T-cell (primary cell): ENCODE measurements around the gene MAP2K5. TPM values are rescaled to one million over a fixed set of nuclear protein-coding genes. Genes with fewer than 3 reads are reported as not detected.

Experiments used
- ATAC-seq, 4 experiments: fragments of 200-7000 bp in 3 of 4; fragments of 150-1000 bp in 1 of 4; cut with Tn5 transposase; replicated peaks in 1 of 4; 1 replicate in 3 of 4; 2 replicates in 1 of 4; pipeline ENCODE4 v1.10.0; 2021; ENCODE audit warnings: moderate library complexity in 3 of 4, mild to moderate bottlenecking in 2 of 4, moderate number of reproducible peaks in 1 of 4
- CTCF ChIA-PET, 2 donors: fragments of 300-600 bp; sonication (Branson Sonifier 250); formaldehyde crosslinking; loops; one replicate each; lab custom pipeline; 2022; ENCODE audit warnings: antibody characterized with exemption in 2 of 2; lab: Charles Lee
- POLR2A ChIA-PET, 2 donors: fragments of 300-600 bp; sonication (Branson Sonifier 250); formaldehyde crosslinking; loops; one replicate each; lab custom pipeline; 2022; ENCODE audit warnings: antibody characterized with exemption in 2 of 2; lab: Charles Lee
- DNase-seq, 35 experiments: peaks; one replicate each; pipeline versions ENCODE4 v3.0.0 to v3.0.0-alpha.2; 2013 to 2023
- H3K27ac ChIP-seq: one replicate; pipeline ENCODE4 v1.5.1; 2013; ENCODE audit warnings: low read length
- H3K27me3 ChIP-seq, 2 experiments: replicated peaks in 1 of 2; 1 replicate in 1 of 2; 2 replicates in 1 of 2; pipeline versions ENCODE4 v1.6.1 to v1.7.0; 2013; ENCODE audit warnings: low read length in 1 of 2, mixed read lengths in 1 of 2; ENCODE audit not compliant: control insufficient read depth in 2 of 2, insufficient read depth in 2 of 2; ENCODE audit errors: extremely low read depth in 1 of 2
- H3K36me3 ChIP-seq, 2 donors: 1 replicate in 1 of 2; 2 replicates in 1 of 2; pipeline versions ENCODE4 v1.6.1 to v1.7.0; 2013; ENCODE audit warnings: low read length in 1 of 2; ENCODE audit not compliant: control insufficient read depth in 2 of 2, insufficient read depth in 1 of 2; ENCODE audit errors: extremely low read depth in 1 of 2
- H3K4me1 ChIP-seq, 2 experiments: 1 replicate in 1 of 2; 2 replicates in 1 of 2; pipeline versions ENCODE4 v1.6.1 to v1.7.0; 2013; ENCODE audit warnings: low read length in 2 of 2, mixed read lengths in 1 of 2; ENCODE audit not compliant: insufficient read depth in 2 of 2, control insufficient read depth in 1 of 2; ENCODE audit errors: extremely low read depth in 1 of 2
- H3K4me3 ChIP-seq, 2 donors: 1 replicate in 1 of 2; 2 replicates in 1 of 2; pipeline versions ENCODE4 v1.5.1 to v1.7.0; 2013; ENCODE audit warnings: mild to moderate bottlenecking in 2 of 2, low read length in 1 of 2, moderate library complexity in 1 of 2; ENCODE audit not compliant: control insufficient read depth in 1 of 2; ENCODE audit errors: extremely low read depth in 1 of 2
- H3K9me3 ChIP-seq: 2 replicates; pipeline ENCODE4 v1.7.0; 2013
- H3K27ac Mint-ChIP-seq, 2 donors: one replicate each; pipeline ENCODE4 v1.8.0; 2020 to 2021; ENCODE audit warnings: mild to moderate bottlenecking in 2 of 2, mixed read lengths in 2 of 2
- H3K27me3 Mint-ChIP-seq, 2 donors: one replicate each; pipeline ENCODE4 v1.8.0; 2021 to 2022; ENCODE audit warnings: mixed read lengths in 2 of 2
- H3K36me3 Mint-ChIP-seq: one replicate; pipeline ENCODE4 v1.8.0; 2021; ENCODE audit warnings: mixed read lengths
- H3K4me1 Mint-ChIP-seq, 3 donors: one replicate each; pipeline ENCODE4 v1.8.0; 2020 to 2022; ENCODE audit warnings: mixed read lengths in 3 of 3, mild to moderate bottlenecking in 1 of 3
- H3K4me3 Mint-ChIP-seq, 3 donors: one replicate each; pipeline ENCODE4 v1.8.0; 2020 to 2022; ENCODE audit warnings: mild to moderate bottlenecking in 3 of 3, mixed read lengths in 3 of 3, moderate library complexity in 3 of 3
- H3K9me3 Mint-ChIP-seq, 3 donors: one replicate each; pipeline ENCODE4 v1.8.0; 2020 to 2022; ENCODE audit warnings: mixed read lengths in 3 of 3
- WGBS: methylation state at CpG from one replicate; pipeline ENCODE4 v1.1.5; 2013; ENCODE audit warnings: missing lambda C conversion rate; ENCODE audit not compliant: insufficient coverage; 5-methylcytosine and 5-hydroxymethylcytosine counted together
- total RNA-seq, 35 experiments: library from RNA in 6 of 35; stranded (reverse) in 6 of 35; fragments of 120-200 nt in 1 of 35; gene quantifications; one replicate each; pipeline versions ENCODE4 v1.2.1 to v1.2.4 and lab custom pipeline; 2013 to 2026

The MAP2K5 gene
- total RNA-seq, 5 donors from 2014 or later (not counting 1 experiment from before 2014, with no cell fraction given): 24.5 to 35.5 (median 28.5) TPM

DNA sequence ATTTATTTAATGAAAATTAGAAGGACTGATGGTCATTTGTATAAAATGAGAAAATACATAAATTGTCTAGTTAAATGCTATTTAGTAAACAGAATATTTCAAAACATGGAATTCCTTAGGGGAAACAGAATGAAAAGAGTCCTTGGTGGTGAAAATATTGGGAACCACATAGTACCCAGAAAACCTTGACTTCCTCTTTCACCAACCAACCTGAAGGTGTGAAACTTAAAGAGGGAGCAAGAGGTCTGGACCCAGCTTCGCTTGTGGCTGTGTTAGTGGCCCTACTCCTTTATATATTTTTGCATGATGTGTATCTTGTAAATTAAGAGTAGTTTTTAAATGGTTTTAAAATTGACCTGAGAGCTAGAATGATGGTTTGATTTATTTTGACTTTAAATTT lies 64.2 kb downstream of the MAP2K5 start:
- Mint-ChIP-seq H3K27ac (no peak overlapping the region), H3K4me1 (peaks cover 0 to 6% (median 5%) of the 10 kb centered on the region in 3 donors), H3K9me3 (no peaks in the 10 kb centered on the region), H3K27me3 (no peaks in the 10 kb centered on the region), H3K4me3 (no peak overlapping the region), H3K36me3 (peaks cover 37% of the 10 kb centered on the region)
- WGBS: no CpG with 5 or more reads among the region's 1 CpG
- Histone ChIP-seq H3K9me3 (no peaks in the 10 kb centered on the region), H3K27me3 (no peaks in the 10 kb centered on the region), H3K36me3 (peaks cover 0 to 4% of the 10 kb centered on the region in 2 donors), H3K4me3 (no peak overlapping the region), H3K4me1 (no peaks in the 10 kb centered on the region), H3K27ac (no peak overlapping the region)
- ATAC-seq: no peak
- no peak for DNase-seq
- ChIA-PET POLR2A (no interaction called here), CTCF (interaction anchor here in 1 of 2 donors (0.8 kb wide), 1 partner anchor 10 kb away, joined by 3 read pairs; no protein-coding TSS in a partner anchor)

DNA sequence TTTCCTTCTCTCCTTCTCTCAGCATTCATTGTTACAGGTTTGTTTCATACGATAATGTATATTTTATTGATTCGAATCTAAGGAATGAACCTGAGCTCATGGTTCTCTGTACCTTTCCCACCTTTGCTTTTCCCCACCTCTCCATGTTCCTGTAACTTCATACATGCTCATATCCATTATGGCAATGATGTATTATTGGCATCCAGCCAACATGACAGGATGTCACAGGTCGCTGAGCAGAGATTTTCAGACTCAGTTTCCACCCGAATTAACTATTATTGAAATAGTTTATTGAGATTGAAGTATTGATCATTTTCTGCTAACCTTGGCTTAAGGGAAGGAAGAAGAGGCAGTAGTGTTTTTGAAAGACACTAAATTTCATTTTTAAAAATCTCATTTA lies 64.8 kb downstream of the MAP2K5 start:
- Mint-ChIP-seq H3K9me3 (no peaks in the 10 kb centered on the region), H3K36me3 (peaks cover 35% of the 10 kb centered on the region), H3K27me3 (no peaks in the 10 kb centered on the region), H3K27ac (no peak overlapping the region), H3K4me3 (no peak overlapping the region), H3K4me1 (peaks cover 3 to 12% (median 8%) of the 10 kb centered on the region in 3 donors)
- CTCF ChIA-PET: no interaction called here
- H3K27me3 ChIP-seq: no peaks in the 10 kb centered on the region
- ATAC-seq (no peak), DNase-seq (no peak)
- no peak overlapping the region for H3K27ac ChIP-seq
- H3K4me1 ChIP-seq: no peaks in the 10 kb centered on the region
- no peaks in the 10 kb centered on the region for H3K9me3 ChIP-seq
- POLR2A ChIA-PET: no interaction called here
- peaks cover 0 to 3% of the 10 kb centered on the region in 2 donors for H3K36me3 ChIP-seq
- no CpG with 5 or more reads among the region's 4 CpGs for WGBS
- H3K4me3 ChIP-seq: no peak overlapping the region

- Mint-ChIP-seq H3K4me1 (peaks cover 3 to 12% (median 8%) of the 10 kb centered on the region in 3 donors), H3K36me3 (peaks cover 36% of the 10 kb centered on the region), H3K27ac (no peak overlapping the region), H3K4me3 (no peak overlapping the region), H3K27me3 (no peaks in the 10 kb centered on the region), H3K9me3 (no peaks in the 10 kb centered on the region)
- 100% methylated on average over 1 of the region's 3 CpGs for WGBS
- ChIA-PET CTCF (no interaction called here), POLR2A (no interaction called here)
- H3K27ac ChIP-seq: no peak overlapping the region
- no peaks in the 10 kb centered on the region for H3K27me3 ChIP-seq
- no peak for ATAC-seq
- no peaks in the 10 kb centered on the region for H3K4me1 ChIP-seq
- DNase-seq: no peak
- H3K4me3 ChIP-seq: no peak overlapping the region
- no peaks in the 10 kb centered on the region for H3K9me3 ChIP-seq
- H3K36me3 ChIP-seq: peaks cover 0 to 3% of the 10 kb centered on the region in 2 donors
These were observed 65.6 kb downstream of the MAP2K5 start for GRCh38 chr15:67607959-67608637.

DNA sequence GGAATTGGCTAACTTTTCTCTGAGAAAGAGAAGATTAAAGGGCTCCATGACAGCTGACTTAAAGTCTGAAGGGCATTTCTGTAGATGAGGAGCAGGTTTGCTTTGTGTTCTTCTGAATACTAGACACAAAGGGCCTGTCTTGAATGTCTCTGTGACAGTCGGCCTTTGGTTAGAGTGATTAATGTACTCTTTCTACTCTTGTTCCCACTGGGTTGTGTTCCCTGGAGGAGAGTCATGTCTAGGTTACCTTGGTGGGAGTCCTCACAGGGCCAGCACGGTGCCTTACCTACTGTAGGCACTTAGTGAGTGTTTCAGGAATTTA lies 66.1 kb downstream of the MAP2K5 start:
- Histone ChIP-seq H3K36me3 (peaks cover 0 to 3% of the 10 kb centered on the region in 2 donors), H3K4me1 (no peaks in the 10 kb centered on the region), H3K27me3 (no peaks in the 10 kb centered on the region), H3K27ac (no peak overlapping the region), H3K4me3 (no peak overlapping the region), H3K9me3 (no peaks in the 10 kb centered on the region)
- no peak overlapping the region for H3K4me3 Mint-ChIP-seq
- no peaks in the 10 kb centered on the region for H3K9me3 Mint-ChIP-seq
- H3K27ac Mint-ChIP-seq: no peak overlapping the region
- DNase-seq (no peak), ATAC-seq (no peak)
- H3K36me3 Mint-ChIP-seq: peaks cover 35% of the 10 kb centered on the region
- POLR2A ChIA-PET: no interaction called here
- CTCF ChIA-PET: no interaction called here
- WGBS: no CpG with 5 or more reads among the region's 2 CpGs
- peaks cover 3 to 12% (median 8%) of the 10 kb centered on the region in 3 donors for H3K4me1 Mint-ChIP-seq
- no peaks in the 10 kb centered on the region for H3K27me3 Mint-ChIP-seq

GRCh38 chr15:67611370-67612369 lies 69.2 kb downstream of the MAP2K5 start:
- no peak for DNase-seq
- peaks cover 0 to 3% of the 10 kb centered on the region in 2 donors for H3K36me3 ChIP-seq
- Mint-ChIP-seq H3K9me3 (no peaks in the 10 kb centered on the region), H3K4me1 (peaks cover 3 to 12% (median 8%) of the 10 kb centered on the region in 3 donors), H3K27ac (no peak overlapping the region), H3K27me3 (no peaks in the 10 kb centered on the region), H3K36me3 (peaks cover 24% of the 10 kb centered on the region), H3K4me3 (no peak overlapping the region)
- WGBS: 86% methylated on average over 1 of the region's 6 CpGs
- no peaks in the 10 kb centered on the region for H3K9me3 ChIP-seq
- ATAC-seq: no peak
- no peak overlapping the region for H3K4me3 ChIP-seq
- POLR2A ChIA-PET: no interaction called here
- H3K27me3 ChIP-seq: no peaks in the 10 kb centered on the region
- no peaks in the 10 kb centered on the region for H3K4me1 ChIP-seq
- CTCF ChIA-PET: no interaction called here
- H3K27ac ChIP-seq: no peak overlapping the region

DNA sequence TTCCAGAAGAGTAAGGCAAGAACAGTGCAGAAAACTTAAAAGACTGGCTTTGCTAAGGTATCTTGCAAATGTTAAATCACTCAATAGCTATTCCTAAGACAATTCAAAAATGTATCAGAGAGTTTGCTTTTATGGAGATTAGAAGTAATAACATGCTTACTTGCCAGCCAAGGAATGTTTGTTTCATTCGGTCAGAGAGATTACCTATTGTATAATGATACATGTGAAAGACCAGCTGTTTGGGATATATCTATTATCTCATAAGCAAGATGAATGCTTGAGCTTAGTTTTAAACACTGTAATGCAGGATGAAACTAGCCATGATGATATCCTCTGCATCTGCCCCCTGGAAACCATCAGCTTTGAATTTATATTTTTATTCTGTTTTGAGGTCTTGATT lies 70.7 kb downstream of the MAP2K5 start:
- Histone ChIP-seq H3K4me1 (no peaks in the 10 kb centered on the region), H3K36me3 (peaks cover 0 to 3% of the 10 kb centered on the region in 2 donors), H3K27ac (no peak overlapping the region), H3K4me3 (no peak overlapping the region), H3K9me3 (no peaks in the 10 kb centered on the region), H3K27me3 (no peaks in the 10 kb centered on the region)
- H3K4me1 Mint-ChIP-seq: peaks cover 3 to 12% (median 8%) of the 10 kb centered on the region in 3 donors
- no peaks in the 10 kb centered on the region for H3K9me3 Mint-ChIP-seq
- no CpG with 5 or more reads among the region's 1 CpG for WGBS
- no peak overlapping the region for H3K27ac Mint-ChIP-seq
- no peak for ATAC-seq
- ChIA-PET CTCF (interaction anchor here in 1 of 2 donors (0.5 to 1.4 kb wide), 2 partner anchors 12 to 223 kb away, joined by 3 to 4 read pairs; no protein-coding TSS in a partner anchor), POLR2A (no interaction called here)
- no peaks in the 10 kb centered on the region for H3K27me3 Mint-ChIP-seq
- peaks cover 20% of the 10 kb centered on the region for H3K36me3 Mint-ChIP-seq
- no peak for DNase-seq
- H3K4me3 Mint-ChIP-seq: no peak overlapping the region
